Neural progenitor cell (in vitro differentiated cells): ENCODE data around the gene AP2B1.

ENCODE experiments used
- CTCF ChIP-seq: fragments of 200-600 bp; sonication (generic); IDR thresholded peaks from 2 replicates; pipeline ENCODE4 v1.5.1; 2017; ENCODE audit warnings: antibody characterized with exemption, mild to moderate bottlenecking
- EZH2 ChIP-seq: fragments of 200-600 bp; sonication (generic); IDR thresholded peaks from 2 replicates; pipeline ENCODE4 v1.6.1; 2017; ENCODE audit warnings: antibody characterized with exemption, mild to moderate bottlenecking, moderate library complexity
- EZH2phosphoT487 ChIP-seq: fragments of 200-600 bp; sonication (generic); IDR thresholded peaks from 2 replicates; pipeline ENCODE4 v1.6.1; 2017; ENCODE audit warnings: antibody characterized with exemption

- TF ChIP-seq CTCF (no peak), EZH2phosphoT487 (no peak), EZH2 (no peak)
Observed at GRCh38 chr17:35766489-35766877, 179.4 kb downstream of the AP2B1 start.
